Smooth muscle cell (in vitro differentiated cells): ENCODE measurements around the gene RAMACL. TPM values are rescaled to one million over a fixed set of nuclear protein-coding genes. Genes with fewer than 3 reads are reported as not detected.

Experiments used
- DNase-seq: peaks from one replicate; lab custom pipeline; 2025; ENCODE audit not compliant: unreplicated experiment; lab: John Stamatoyannopoulos, UW
- H2AFZ ChIP-seq: fragments of 200-600 bp; sonication (generic); 2 replicates; pipeline ENCODE4 v1.6.0; 2016; ENCODE audit warnings: antibody characterized with exemption, low read depth, mild to moderate bottlenecking
- H3F3A ChIP-seq: fragments of 200-600 bp; sonication (generic); 2 replicates; pipeline ENCODE4 v1.6.0; 2017; ENCODE audit warnings: antibody characterized with exemption, low read depth
- H3K27ac ChIP-seq: fragments of 200-600 bp; sonication (generic); 2 replicates; pipeline ENCODE4 v1.5.1; 2016; ENCODE audit warnings: low read depth, mild to moderate bottlenecking
- H3K27me3 ChIP-seq: fragments of 200-600 bp; sonication (generic); 2 replicates; pipeline ENCODE4 v1.6.1; 2016; ENCODE audit warnings: low read depth, mild to moderate bottlenecking
- H3K36me3 ChIP-seq: fragments of 200-600 bp; sonication (generic); 2 replicates; pipeline ENCODE4 v1.5.1; 2016; ENCODE audit warnings: low read depth
- H3K4me1 ChIP-seq: fragments of 200-600 bp; sonication (generic); 2 replicates; pipeline ENCODE4 v1.5.1; 2016; ENCODE audit warnings: low read depth
- H3K4me2 ChIP-seq: fragments of 200-600 bp; sonication (generic); 2 replicates; pipeline ENCODE4 v1.6.0; 2016; ENCODE audit warnings: mild to moderate bottlenecking
- H3K4me3 ChIP-seq: fragments of 200-600 bp; sonication (generic); 2 replicates; pipeline ENCODE4 v1.5.1; 2016; ENCODE audit warnings: mild to moderate bottlenecking
- H3K79me2 ChIP-seq: fragments of 200-600 bp; sonication (generic); 2 replicates; pipeline ENCODE4 v1.6.0; 2016; ENCODE audit warnings: low read depth, mild to moderate bottlenecking
- H3K9ac ChIP-seq: fragments of 200-600 bp; sonication (generic); 2 replicates; pipeline ENCODE4 v1.6.0; 2016; ENCODE audit warnings: low read depth
- H3K9me3 ChIP-seq: fragments of 200-600 bp; sonication (generic); replicated peaks from 2 replicates; pipeline ENCODE4 v1.5.1; 2016; ENCODE audit warnings: low read depth
- H4K20me1 ChIP-seq: fragments of 200-600 bp; sonication (generic); 2 replicates; pipeline ENCODE4 v1.6.0; 2016; ENCODE audit warnings: low read depth
- WGBS: methylation state at CpG from one replicate; pipeline ENCODE4 v1.1.7; 2016; ENCODE audit warnings: low lambda C conversion rate; 5-methylcytosine and 5-hydroxymethylcytosine counted together
- polyA plus RNA-seq: library from polyadenylated mRNA; unstranded; fragments of >200 nt; fragmentation: Nextera tagmentation; extraction: Ambion mirVana; gene quantifications from 2 replicates; pipeline ENCODE4 v1.2.1, GENCODE V29; 2016
- total RNA-seq: library from RNA; depleted of rRNA; stranded (reverse); fragments of >200 nt; gene quantifications from 2 replicates; pipeline ENCODE4 v1.2.3, GENCODE V29; 2014
- TF ChIP-seq, protein P1 (sequence below): fragments of 200-600 bp; sonication (generic); IDR thresholded peaks from 2 replicates; pipeline ENCODE4 v1.5.1; 2017; ENCODE audit warnings: borderline replicate concordance, mild to moderate bottlenecking, antibody characterized with exemption; ENCODE audit not compliant: insufficient read depth, poor library complexity, severe bottlenecking

Gene RAMACL
- total and polyA plus RNA-seq, 2 experiments from 2014 or later, result 0.13 to 0.14 TPM

DNA sequence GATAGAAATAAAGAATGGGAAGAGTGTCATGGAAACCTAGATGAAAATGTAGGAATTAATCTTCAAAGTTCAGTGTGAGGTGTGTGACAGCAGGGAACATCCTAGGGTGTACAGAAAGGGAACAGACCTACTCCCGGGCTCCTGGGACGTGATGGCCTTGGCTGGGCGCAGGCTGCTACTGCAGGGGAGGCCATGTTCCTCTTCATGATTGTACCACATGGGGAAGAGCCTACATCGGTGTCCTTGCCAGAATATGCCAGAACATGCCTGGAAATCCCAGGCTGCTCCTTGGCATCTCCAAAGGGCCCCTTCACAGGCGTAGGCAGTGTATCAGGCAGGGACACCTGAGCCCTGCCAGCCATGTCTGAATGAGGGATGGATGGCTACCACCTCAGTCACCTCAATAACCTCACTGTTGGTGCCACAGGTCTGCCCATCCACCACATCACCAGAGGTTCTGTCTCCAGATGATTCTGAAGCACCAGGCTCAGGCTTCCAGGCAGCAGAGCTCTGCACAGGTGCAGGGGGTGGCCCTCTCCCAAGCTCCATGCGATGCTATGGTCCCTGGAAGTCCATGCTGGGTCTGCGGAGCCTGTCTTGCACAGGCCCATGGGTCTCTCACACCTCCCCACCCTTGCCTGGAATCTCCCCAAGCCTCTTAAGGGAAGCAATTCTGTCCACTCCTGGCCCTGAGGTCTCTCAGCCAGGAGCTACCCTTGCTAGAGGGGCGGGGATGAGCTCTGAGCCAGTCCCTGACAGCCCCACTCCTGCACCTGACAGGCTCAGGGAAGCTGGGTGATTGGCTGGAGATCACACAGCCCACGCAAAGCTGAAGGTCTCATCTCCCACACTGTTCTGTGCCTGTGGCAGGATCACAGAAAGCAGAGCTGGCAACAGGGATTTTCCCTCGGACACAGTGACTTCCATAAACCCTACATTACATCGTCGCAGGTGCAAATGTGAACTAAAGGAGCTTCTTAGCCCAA is 20.2 kb downstream of the RAMACL start:
- DNase-seq, result no peak
- no peak overlapping the region for H3K9ac ChIP-seq
- H3F3A ChIP-seq, result no peaks in the 10 kb centered on the region
- H3K4me1 ChIP-seq, result no peaks in the 10 kb centered on the region
- no peak overlapping the region for H3K4me3 ChIP-seq
- no peaks in the 10 kb centered on the region for H3K79me2 ChIP-seq
- peaks cover 44% of the 10 kb centered on the region for H4K20me1 ChIP-seq
- no peaks in the 10 kb centered on the region for H3K9me3 ChIP-seq
- TF ChIP-seq, protein P1, sequence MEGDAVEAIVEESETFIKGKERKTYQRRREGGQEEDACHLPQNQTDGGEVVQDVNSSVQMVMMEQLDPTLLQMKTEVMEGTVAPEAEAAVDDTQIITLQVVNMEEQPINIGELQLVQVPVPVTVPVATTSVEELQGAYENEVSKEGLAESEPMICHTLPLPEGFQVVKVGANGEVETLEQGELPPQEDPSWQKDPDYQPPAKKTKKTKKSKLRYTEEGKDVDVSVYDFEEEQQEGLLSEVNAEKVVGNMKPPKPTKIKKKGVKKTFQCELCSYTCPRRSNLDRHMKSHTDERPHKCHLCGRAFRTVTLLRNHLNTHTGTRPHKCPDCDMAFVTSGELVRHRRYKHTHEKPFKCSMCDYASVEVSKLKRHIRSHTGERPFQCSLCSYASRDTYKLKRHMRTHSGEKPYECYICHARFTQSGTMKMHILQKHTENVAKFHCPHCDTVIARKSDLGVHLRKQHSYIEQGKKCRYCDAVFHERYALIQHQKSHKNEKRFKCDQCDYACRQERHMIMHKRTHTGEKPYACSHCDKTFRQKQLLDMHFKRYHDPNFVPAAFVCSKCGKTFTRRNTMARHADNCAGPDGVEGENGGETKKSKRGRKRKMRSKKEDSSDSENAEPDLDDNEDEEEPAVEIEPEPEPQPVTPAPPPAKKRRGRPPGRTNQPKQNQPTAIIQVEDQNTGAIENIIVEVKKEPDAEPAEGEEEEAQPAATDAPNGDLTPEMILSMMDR, result no peak
- no peak overlapping the region for H2AFZ ChIP-seq
- H3K27me3 ChIP-seq, result no peaks in the 10 kb centered on the region
- no peaks in the 10 kb centered on the region for H3K36me3 ChIP-seq
- 92% methylated on average over 12 of the region's 12 CpGs for WGBS
- no peak overlapping the region for H3K4me2 ChIP-seq
- no peak overlapping the region for H3K27ac ChIP-seq

DNA sequence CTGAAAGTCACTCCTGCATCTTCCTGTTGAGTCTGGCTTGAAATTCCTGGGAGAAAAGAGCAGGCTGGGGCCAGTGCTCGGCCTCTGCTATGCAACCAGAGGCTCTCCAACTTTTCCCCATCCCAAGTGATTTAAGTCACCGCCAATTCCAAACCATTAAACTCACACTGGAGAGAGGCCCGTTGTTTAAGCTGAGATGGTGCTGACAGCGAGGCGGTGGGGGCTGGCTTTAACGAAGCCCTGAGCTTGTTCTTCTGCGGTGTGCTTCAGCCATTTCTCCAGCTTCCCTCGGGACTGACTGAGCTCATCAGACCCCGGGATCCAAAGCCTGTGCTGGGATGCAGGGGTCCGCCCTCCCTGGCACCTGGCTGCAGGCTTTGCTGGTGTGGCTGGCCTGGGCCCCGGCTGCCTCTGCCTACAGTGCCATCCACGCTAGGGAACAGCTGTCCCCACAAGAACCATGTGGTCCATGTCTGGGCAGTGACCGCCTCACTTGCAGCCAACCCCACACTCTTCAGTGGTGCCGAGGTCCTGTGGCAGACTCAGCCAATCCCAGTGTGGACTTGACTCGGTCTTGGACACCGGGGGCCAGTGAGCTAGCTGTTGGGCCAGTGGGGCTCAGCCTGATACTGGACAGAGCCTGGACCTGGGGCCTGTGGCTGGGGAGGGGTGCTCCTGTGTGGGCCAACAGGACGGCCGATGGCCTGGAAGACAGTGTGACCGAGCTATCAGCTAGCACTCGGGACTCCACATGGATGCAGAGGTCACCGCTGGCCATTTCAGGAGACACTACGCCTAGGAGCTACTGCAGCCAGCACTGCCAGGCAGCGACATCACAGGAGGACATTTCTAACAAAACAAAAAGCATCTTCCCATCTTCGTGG is 21.2 kb downstream of the RAMACL start:
- Histone ChIP-seq H4K20me1 (peaks cover 44% of the 10 kb centered on the region), H3K36me3 (no peaks in the 10 kb centered on the region), H3K79me2 (no peaks in the 10 kb centered on the region), H3K9ac (no peak overlapping the region), H2AFZ (no peak overlapping the region), H3F3A (no peaks in the 10 kb centered on the region), H3K27ac (no peak overlapping the region), H3K9me3 (no peaks in the 10 kb centered on the region), H3K4me1 (no peaks in the 10 kb centered on the region), H3K27me3 (no peaks in the 10 kb centered on the region), H3K4me3 (no peak overlapping the region), H3K4me2 (no peak overlapping the region)
- WGBS, result 90% methylated on average over 24 of the region's 24 CpGs
- TF ChIP-seq, protein P1, result no peak
- no peak for DNase-seq

DNA sequence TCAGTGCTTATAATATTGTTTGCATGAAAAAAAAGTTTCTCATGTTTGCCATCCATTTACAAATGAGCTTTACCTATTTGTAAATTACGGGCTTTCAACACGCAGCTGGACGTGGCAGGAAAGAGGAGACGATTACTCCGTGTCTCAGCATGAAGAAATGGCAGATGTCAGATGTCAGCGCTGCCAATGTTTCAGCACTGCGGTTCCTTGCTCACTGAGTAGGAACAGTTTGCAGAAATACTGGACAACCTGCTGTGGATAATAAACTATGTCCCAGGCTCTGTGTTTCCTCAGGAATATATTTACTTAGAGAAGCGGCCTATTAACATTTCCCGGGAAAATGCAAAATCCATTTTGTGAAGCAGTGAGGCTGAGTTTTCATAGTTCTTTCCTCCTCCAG is 22.7 kb downstream of the RAMACL start:
- no peak overlapping the region for H3K27ac ChIP-seq
- DNase-seq, result no peak
- H2AFZ ChIP-seq, result no peak overlapping the region
- no peaks in the 10 kb centered on the region for H3K4me1 ChIP-seq
- H3K36me3 ChIP-seq, result no peaks in the 10 kb centered on the region
- H3F3A ChIP-seq, result no peaks in the 10 kb centered on the region
- WGBS, result 95% methylated on average over 9 of the region's 9 CpGs
- no peaks in the 10 kb centered on the region for H3K79me2 ChIP-seq
- H3K9ac ChIP-seq, result no peak overlapping the region
- no peaks in the 10 kb centered on the region for H3K27me3 ChIP-seq
- TF ChIP-seq, protein P1, result no peak
- no peaks in the 10 kb centered on the region for H3K9me3 ChIP-seq
- H3K4me2 ChIP-seq, result no peak overlapping the region
- peaks cover 36% of the 10 kb centered on the region for H4K20me1 ChIP-seq
- no peak overlapping the region for H3K4me3 ChIP-seq
